ENCODE results near the gene PPP6R2.
"Not testable (repeated sequence)": the region's sequence is repeated elsewhere in the genome, so short reads cannot be mapped to it uniquely, and the experiment has no call there.

PPP6R2 gene

GRCh38 chr22:50357222-50357621 is 14.1 kb downstream of the PPP6R2 start:
- DNase-seq, result no peak
- Histone ChIP-seq H3K4me3 (ENCODE audit: low read depth, low read length) (no peak overlapping the region), H3K27me3 (replicated peaks) (no peaks in the 10 kb centered on the region), H3K36me3 (replicated peaks) (peaks cover 2% of the 10 kb centered on the region), H3K27ac (no peak overlapping the region)
- no peak for TF ChIP-seq CTCF (IDR thresholded peaks at IDR 0.05; ENCODE audit: low read depth, low read length, missing control alignments)
- in situ Hi-C loops (cut with HindIII; ENCODE audit: low pct_ligation_motif_present, low sequenced_read_pairs), result no loop called here

DNA sequence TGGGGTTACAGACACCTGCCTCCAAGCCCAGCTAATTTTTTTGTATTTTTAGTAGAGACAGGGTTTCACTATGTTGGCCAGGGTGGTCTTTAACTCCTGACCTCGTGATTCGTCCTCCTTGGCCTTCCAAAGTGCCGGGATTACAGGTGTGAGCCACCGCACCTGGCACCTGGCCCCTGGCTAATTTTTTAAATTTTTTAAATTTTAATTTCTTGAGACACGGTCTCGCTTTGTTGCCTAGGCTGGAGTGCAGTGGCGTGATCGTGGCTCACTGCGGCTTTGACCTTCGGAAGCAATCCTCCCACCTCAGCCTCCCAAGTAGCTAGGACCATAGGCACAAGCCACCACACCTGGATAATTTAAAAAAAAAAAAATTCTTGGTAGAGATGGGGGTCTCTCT is 14.6 kb downstream of the PPP6R2 start:
- no peak overlapping the region for H3K27ac ChIP-seq
- no peaks in the 10 kb centered on the region for H3K27me3 ChIP-seq (replicated peaks)
- no peak for DNase-seq
- peaks cover 2% of the 10 kb centered on the region for H3K36me3 ChIP-seq (replicated peaks)
- in situ Hi-C loops (cut with HindIII; ENCODE audit: low pct_ligation_motif_present, low sequenced_read_pairs), result no loop called here
- no peak for TF ChIP-seq CTCF (IDR thresholded peaks at IDR 0.05; ENCODE audit: low read depth, low read length, missing control alignments)
- no peak overlapping the region for H3K4me3 ChIP-seq (ENCODE audit: low read depth, low read length)

GRCh38 chr22:50360578-50360977 is 17.5 kb downstream of the PPP6R2 start:
- no peak for DNase-seq
- TF ChIP-seq CTCF (IDR thresholded peaks at IDR 0.05; ENCODE audit: low read depth, low read length, missing control alignments), result no peak
- Histone ChIP-seq H3K4me3 (ENCODE audit: low read depth, low read length) (no peak overlapping the region), H3K27ac (no peak overlapping the region), H3K27me3 (replicated peaks) (no peaks in the 10 kb centered on the region), H3K36me3 (replicated peaks) (peaks cover 2% of the 10 kb centered on the region)
- in situ Hi-C loops (cut with HindIII; ENCODE audit: low pct_ligation_motif_present, low sequenced_read_pairs), result no loop called here

DNA sequence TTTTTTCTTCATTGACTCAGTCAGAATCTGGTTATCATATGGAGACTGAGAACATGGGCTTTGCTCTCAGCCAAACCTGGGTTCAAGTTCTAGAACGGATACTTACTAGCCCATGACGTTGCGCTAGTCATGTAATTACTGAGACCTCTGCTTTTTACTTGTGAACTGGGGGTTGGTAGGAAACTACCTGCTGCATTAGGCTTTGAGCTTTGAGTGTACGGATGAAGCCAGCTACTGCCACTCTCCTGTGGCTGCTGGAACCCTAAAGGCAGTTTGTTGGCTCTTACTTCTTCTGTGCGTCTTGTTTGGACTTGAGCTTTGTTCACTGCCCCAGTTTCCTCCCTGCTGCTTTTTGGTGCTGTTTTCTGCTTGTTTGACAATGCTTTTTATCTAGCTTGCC is 18.1 kb downstream of the PPP6R2 start:
- Histone ChIP-seq H3K27me3 (replicated peaks) (no peaks in the 10 kb centered on the region), H3K27ac (no peak overlapping the region), H3K36me3 (replicated peaks) (peaks cover 2% of the 10 kb centered on the region), H3K4me3 (ENCODE audit: low read depth, low read length) (no peak overlapping the region)
- TF ChIP-seq CTCF (IDR thresholded peaks at IDR 0.05; ENCODE audit: low read depth, low read length, missing control alignments), result no peak
- in situ Hi-C loops (cut with HindIII; ENCODE audit: low pct_ligation_motif_present, low sequenced_read_pairs), result no loop called here
- DNase-seq, result no peak

GRCh38 chr22:50361688-50362087 is 18.6 kb downstream of the PPP6R2 start:
- in situ Hi-C loops (cut with HindIII; ENCODE audit: low pct_ligation_motif_present, low sequenced_read_pairs), result no loop called here
- peaks cover 2% of the 10 kb centered on the region for H3K36me3 ChIP-seq (replicated peaks)
- H3K4me3 ChIP-seq (ENCODE audit: low read depth, low read length), result no peak overlapping the region
- no peak overlapping the region for H3K27ac ChIP-seq
- no peak for DNase-seq
- H3K27me3 ChIP-seq (replicated peaks), result no peaks in the 10 kb centered on the region
- no peak for TF ChIP-seq CTCF (IDR thresholded peaks at IDR 0.05; ENCODE audit: low read depth, low read length, missing control alignments)

DNA sequence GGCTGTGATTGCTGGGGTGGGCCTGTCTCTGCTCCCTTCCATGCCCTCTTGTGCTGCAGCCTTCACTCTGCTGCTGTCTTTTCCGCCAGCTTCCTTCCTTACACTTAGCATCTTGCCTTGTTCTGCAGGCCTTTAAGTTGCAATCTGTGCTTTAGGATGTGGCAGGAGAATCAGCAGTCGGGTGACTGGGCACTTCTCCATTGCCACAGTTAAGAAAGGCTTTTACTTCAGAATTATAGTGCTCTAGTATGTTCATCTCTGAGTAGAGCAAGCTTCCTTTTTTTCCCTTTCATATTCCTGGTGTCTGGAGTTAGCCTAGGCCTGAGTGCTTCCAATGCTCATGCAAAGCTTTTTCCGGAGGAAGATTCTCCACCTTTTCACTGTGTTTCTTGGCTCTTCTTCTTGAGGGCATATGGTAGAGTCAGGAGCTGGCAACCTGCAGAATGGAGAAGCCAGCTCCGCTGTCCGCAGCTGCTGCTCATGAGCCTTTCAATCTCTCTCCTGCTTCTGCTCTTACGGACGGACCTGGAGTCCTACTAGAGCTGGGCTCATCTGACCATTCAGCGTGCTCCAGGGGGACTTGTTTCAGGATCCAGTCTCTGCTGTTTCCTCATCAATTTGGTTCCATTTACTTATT is 20.2 kb downstream of the PPP6R2 start:
- Histone ChIP-seq H3K27ac (no peak overlapping the region), H3K36me3 (replicated peaks) (peaks cover 2% of the 10 kb centered on the region), H3K27me3 (replicated peaks) (no peaks in the 10 kb centered on the region), H3K4me3 (ENCODE audit: low read depth, low read length) (no peak overlapping the region)
- TF ChIP-seq CTCF (IDR thresholded peaks at IDR 0.05; ENCODE audit: low read depth, low read length, missing control alignments), result no peak
- in situ Hi-C loops (cut with HindIII; ENCODE audit: low pct_ligation_motif_present, low sequenced_read_pairs), result no loop called here
- DNase-seq, result no peak

GRCh38 chr22:50363803-50364194 is 20.7 kb downstream of the PPP6R2 start:
- in situ Hi-C loops (cut with HindIII; ENCODE audit: low pct_ligation_motif_present, low sequenced_read_pairs); H3K4me3 ChIP-seq (ENCODE audit: low read depth, low read length); H3K36me3 ChIP-seq (replicated peaks); H3K27me3 ChIP-seq (replicated peaks); H3K27ac ChIP-seq; DNase-seq: not testable (repeated sequence)

Measured in brain microvascular endothelial cell (primary cell).